Trophoblast cell (in vitro differentiated cells and primary cell): Measurements from ENCODE around the gene SBK1.

Experiments
- DNase-seq, 2 donors: peaks; one replicate each; pipeline ENCODE4 v3.0.0-alpha.2; 2016
- H2AFZ ChIP-seq: 2 replicates; pipeline ENCODE4 v1.6.1; 2013; ENCODE audit warnings: low read length, moderate library complexity, mild to moderate bottlenecking; ENCODE audit not compliant: insufficient read depth, poor library complexity
- H2AK5ac ChIP-seq: 2 replicates; pipeline ENCODE4 v1.6.1; 2013; ENCODE audit warnings: mild to moderate bottlenecking, low read length
- H2BK120ac ChIP-seq: 2 replicates; pipeline ENCODE4 v1.6.1; 2013; ENCODE audit warnings: low read length, mild to moderate bottlenecking, moderate library complexity; ENCODE audit not compliant: insufficient read depth, poor library complexity
- H2BK12ac ChIP-seq: 2 replicates; pipeline ENCODE4 v1.6.1; 2013; ENCODE audit warnings: mild to moderate bottlenecking, low read length, moderate library complexity
- H2BK5ac ChIP-seq: 2 replicates; pipeline ENCODE4 v1.6.1; 2013; ENCODE audit warnings: low read length, low read depth, moderate library complexity, mild to moderate bottlenecking; ENCODE audit not compliant: poor library complexity
- H3K14ac ChIP-seq: 2 replicates; pipeline ENCODE4 v1.6.1; 2013; ENCODE audit warnings: mild to moderate bottlenecking, low read length
- H3K18ac ChIP-seq: 2 replicates; pipeline ENCODE4 v1.6.1; 2013; ENCODE audit warnings: mild to moderate bottlenecking, low read length
- H3K23ac ChIP-seq: 2 replicates; pipeline ENCODE4 v1.6.1; 2013; ENCODE audit warnings: low read length
- H3K27ac ChIP-seq: 2 replicates; pipeline ENCODE4 v1.5.1; 2013; ENCODE audit warnings: low read depth, mild to moderate bottlenecking, inconsistent platforms, low read length, moderate library complexity
- H3K27me3 ChIP-seq: 2 replicates; pipeline ENCODE4 v1.6.1; 2013; ENCODE audit warnings: inconsistent platforms, mild to moderate bottlenecking, low read length, moderate library complexity; ENCODE audit not compliant: insufficient read depth
- H3K36me3 ChIP-seq, 2 experiments: 1 replicate in 1 of 2; 2 replicates in 1 of 2; pipeline ENCODE4 v1.6.1; 2013; ENCODE audit warnings: low read length in 2 of 2, mild to moderate bottlenecking in 2 of 2, moderate library complexity in 1 of 2; ENCODE audit not compliant: insufficient read depth in 2 of 2, control insufficient read depth in 1 of 2
- H3K4ac ChIP-seq: 2 replicates; pipeline ENCODE4 v1.6.1; 2013; ENCODE audit warnings: low read depth, mild to moderate bottlenecking, low read length, moderate library complexity
- H3K4me1 ChIP-seq, 2 experiments: 1 replicate in 1 of 2; 2 replicates in 1 of 2; pipeline ENCODE4 v1.6.1; 2013; ENCODE audit warnings: low read length in 2 of 2, mild to moderate bottlenecking in 2 of 2, moderate library complexity in 1 of 2; ENCODE audit not compliant: insufficient read depth in 2 of 2, control insufficient read depth in 1 of 2
- H3K4me2 ChIP-seq: 2 replicates; pipeline ENCODE4 v1.6.1; 2013; ENCODE audit warnings: inconsistent platforms, mild to moderate bottlenecking, low read length, moderate library complexity
- H3K4me3 ChIP-seq: 2 replicates; pipeline ENCODE4 v1.5.1; 2013; ENCODE audit warnings: mild to moderate bottlenecking, low read depth, low read length, inconsistent platforms
- H3K79me1 ChIP-seq: one replicate; pipeline ENCODE4 v1.6.1; 2013; ENCODE audit warnings: low read length
- H3K79me2 ChIP-seq: 2 replicates; pipeline ENCODE4 v1.6.1; 2013; ENCODE audit warnings: low read length, mild to moderate bottlenecking; ENCODE audit not compliant: control insufficient read depth, insufficient read depth, poor library complexity
- H3K9ac ChIP-seq: 2 replicates; pipeline ENCODE4 v1.6.1; 2013; ENCODE audit warnings: mild to moderate bottlenecking, low read length
- H3K9me3 ChIP-seq: 2 replicates; pipeline ENCODE4 v1.6.1; 2013; ENCODE audit warnings: low read depth, mild to moderate bottlenecking, control low read depth, inconsistent platforms, low read length; ENCODE audit not compliant: insufficient read depth
- H4K12ac ChIP-seq: 2 replicates; pipeline ENCODE4 v1.6.1; 2013; ENCODE audit warnings: low read depth, mild to moderate bottlenecking, low read length, moderate library complexity
- H4K8ac ChIP-seq: 2 replicates; pipeline ENCODE4 v1.6.1; 2013; ENCODE audit warnings: low read depth, mild to moderate bottlenecking, low read length, moderate library complexity
- H4K91ac ChIP-seq: one replicate; pipeline ENCODE4 v1.6.1; 2013; ENCODE audit warnings: low read depth, mild to moderate bottlenecking, low read length, moderate library complexity
- WGBS: extraction: QIAGEN DNeasy Blood & Tissue Kit; methylation state at CpG from one replicate; pipeline ENCODE4 v1.1.7; 2013; ENCODE audit warnings: missing lambda C conversion rate; ENCODE audit not compliant: insufficient read length, insufficient coverage; ENCODE audit errors: extremely low coverage; 5-methylcytosine and 5-hydroxymethylcytosine counted together

Gene SBK1

GRCh38 chr16:28304214-28304613 lies 11.9 kb downstream of the SBK1 start:
- H3K27ac ChIP-seq, result no peak overlapping the region
- no peak overlapping the region for H4K12ac ChIP-seq
- H3K79me1 ChIP-seq, result no peaks in the 10 kb centered on the region
- no peak overlapping the region for H4K8ac ChIP-seq
- H3K27me3 ChIP-seq, result no peaks in the 10 kb centered on the region
- peaks cover 2 to 5% of the 10 kb centered on the region in 2 experiments for H3K36me3 ChIP-seq
- H2BK5ac ChIP-seq, result no peak overlapping the region
- H3K4ac ChIP-seq, result no peak overlapping the region
- H3K14ac ChIP-seq, result no peak overlapping the region
- DNase-seq, result peak; percentile 45 to 72
- H4K91ac ChIP-seq, result no peak overlapping the region
- H3K79me2 ChIP-seq, result no peaks in the 10 kb centered on the region
- H3K4me1 ChIP-seq, result no peaks in the 10 kb centered on the region
- no peak overlapping the region for H3K18ac ChIP-seq
- no peak overlapping the region for H2AK5ac ChIP-seq
- no peak overlapping the region for H2BK12ac ChIP-seq
- no peak overlapping the region for H3K23ac ChIP-seq
- H3K9me3 ChIP-seq, result no peaks in the 10 kb centered on the region
- no peak overlapping the region for H3K4me2 ChIP-seq
- no peak overlapping the region for H3K9ac ChIP-seq
- WGBS, result no CpG with 5 or more reads among the region's 8 CpGs
- H3K4me3 ChIP-seq, result no peak overlapping the region
- no peak overlapping the region for H2AFZ ChIP-seq
- no peak overlapping the region for H2BK120ac ChIP-seq

- no peak for DNase-seq
- H3K4me3 ChIP-seq, result no peak overlapping the region
- H3K79me1 ChIP-seq, result no peaks in the 10 kb centered on the region
- H2BK120ac ChIP-seq, result no peak overlapping the region
- H3K9ac ChIP-seq, result no peak overlapping the region
- no peak overlapping the region for H4K91ac ChIP-seq
- no peak overlapping the region for H4K12ac ChIP-seq
- H2BK12ac ChIP-seq, result no peak overlapping the region
- H2AFZ ChIP-seq, result no peak overlapping the region
- H2BK5ac ChIP-seq, result no peak overlapping the region
- no peak overlapping the region for H4K8ac ChIP-seq
- peaks cover 2 to 9% of the 10 kb centered on the region in 2 experiments for H3K36me3 ChIP-seq
- no peak overlapping the region for H3K14ac ChIP-seq
- no peak overlapping the region for H3K4me2 ChIP-seq
- H3K23ac ChIP-seq, result no peak overlapping the region
- no peak overlapping the region for H3K18ac ChIP-seq
- H3K4ac ChIP-seq, result no peak overlapping the region
- WGBS, result no CpG with 5 or more reads among the region's 5 CpGs
- H3K4me1 ChIP-seq, result no peaks in the 10 kb centered on the region
- no peaks in the 10 kb centered on the region for H3K9me3 ChIP-seq
- H3K79me2 ChIP-seq, result no peaks in the 10 kb centered on the region
- H2AK5ac ChIP-seq, result no peak overlapping the region
- H3K27ac ChIP-seq, result no peak overlapping the region
- H3K27me3 ChIP-seq, result no peaks in the 10 kb centered on the region
These were observed 15.6 kb downstream of the SBK1 start for GRCh38 chr16:28307936-28308335.

- H4K91ac ChIP-seq, result no peak overlapping the region
- H3K36me3 ChIP-seq, result peaks cover 2 to 9% of the 10 kb centered on the region in 2 experiments
- H2AK5ac ChIP-seq, result no peak overlapping the region
- no peak overlapping the region for H3K23ac ChIP-seq
- H3K14ac ChIP-seq, result no peak overlapping the region
- no peak overlapping the region for H4K12ac ChIP-seq
- no peak overlapping the region for H2BK5ac ChIP-seq
- H3K79me2 ChIP-seq, result no peaks in the 10 kb centered on the region
- DNase-seq, result no peak
- no peaks in the 10 kb centered on the region for H3K27me3 ChIP-seq
- no peak overlapping the region for H4K8ac ChIP-seq
- H3K4me2 ChIP-seq, result no peak overlapping the region
- no peak overlapping the region for H2AFZ ChIP-seq
- no peak overlapping the region for H2BK120ac ChIP-seq
- H3K79me1 ChIP-seq, result no peaks in the 10 kb centered on the region
- H3K4me1 ChIP-seq, result no peaks in the 10 kb centered on the region
- H3K18ac ChIP-seq, result no peak overlapping the region
- no peak overlapping the region for H3K9ac ChIP-seq
- H3K27ac ChIP-seq, result no peak overlapping the region
- no CpG with 5 or more reads among the region's 14 CpGs for WGBS
- H3K9me3 ChIP-seq, result no peaks in the 10 kb centered on the region
- no peak overlapping the region for H3K4me3 ChIP-seq
- H3K4ac ChIP-seq, result no peak overlapping the region
- H2BK12ac ChIP-seq, result no peak overlapping the region
These were observed 16.7 kb downstream of the SBK1 start for GRCh38 chr16:28308794-28309584.

GRCh38 chr16:28309811-28310311 lies 17.5 kb downstream of the SBK1 start:
- Histone ChIP-seq H3K27me3 (no peaks in the 10 kb centered on the region), H4K8ac (no peak overlapping the region), H4K12ac (no peak overlapping the region), H3K4me3 (no peak overlapping the region), H3K36me3 (peaks cover 2 to 9% of the 10 kb centered on the region in 2 experiments), H2BK120ac (no peak overlapping the region), H3K4me2 (no peak overlapping the region), H2AK5ac (no peak overlapping the region), H3K9ac (no peak overlapping the region), H3K18ac (no peak overlapping the region), H3K27ac (no peak overlapping the region), H4K91ac (no peak overlapping the region), H3K79me2 (no peaks in the 10 kb centered on the region), H2BK12ac (no peak overlapping the region), H3K4ac (no peak overlapping the region), H3K4me1 (no peaks in the 10 kb centered on the region), H3K23ac (no peak overlapping the region), H3K14ac (no peak overlapping the region), H3K79me1 (no peaks in the 10 kb centered on the region), H3K9me3 (no peaks in the 10 kb centered on the region), H2AFZ (no peak overlapping the region), H2BK5ac (no peak overlapping the region)
- no peak for DNase-seq
- no CpG with 5 or more reads among the region's 20 CpGs for WGBS
